ENCODE data around the gene GTSE1. TPM values are rescaled to one million over a fixed set of nuclear protein-coding genes. Genes with fewer than 3 reads are reported as not detected.

Gene GTSE1
- total and polyA plus RNA-seq, 5 experiments from 2014 or later, result 0.30 to 0.68 TPM; not detected in 3

DNA sequence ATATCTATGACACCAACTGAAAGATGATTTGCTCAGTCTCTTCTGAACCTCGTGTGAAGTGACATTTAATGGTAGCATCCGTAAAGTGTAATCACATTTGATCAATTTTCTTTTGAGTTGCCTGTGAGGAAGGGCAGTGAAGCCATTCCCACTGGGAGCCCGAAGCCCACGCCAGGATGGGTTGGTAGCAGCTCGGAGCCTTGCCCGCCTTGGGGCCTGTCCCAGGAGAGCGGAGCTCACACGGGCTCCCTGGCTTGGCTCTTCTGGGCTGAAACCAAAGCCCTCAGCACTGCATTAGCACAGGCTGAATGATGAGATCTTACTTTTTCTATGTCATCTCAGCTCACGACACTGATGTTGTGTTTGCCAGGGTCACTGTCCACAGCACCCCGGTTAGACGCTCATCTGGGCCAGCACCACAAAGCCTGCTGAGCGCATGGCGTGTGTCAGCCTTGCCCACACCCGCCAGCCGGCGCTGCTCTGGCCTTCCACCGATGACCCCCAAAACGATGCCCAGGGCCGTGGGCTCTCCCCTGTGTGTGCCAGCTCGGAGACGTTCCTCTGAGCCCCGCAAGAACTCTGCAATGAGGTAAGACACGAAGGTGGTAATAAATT, 29.5 kb downstream of the GTSE1 start:
- no peak for DNase-seq
- ATAC-seq, result no peak
- Mint-ChIP-seq H3K4me3 (no peak overlapping the region), H3K36me3 (no peaks in the 10 kb centered on the region), H3K27ac (peak overlapping the region in 1 of 10 donors; percentile 32), H3K4me1 (no peaks in the 10 kb centered on the region), H3K27me3 (no peaks in the 10 kb centered on the region), H3K9me3 (no peaks in the 10 kb centered on the region)
- POLR2A ChIA-PET, result no interaction called here

DNA sequence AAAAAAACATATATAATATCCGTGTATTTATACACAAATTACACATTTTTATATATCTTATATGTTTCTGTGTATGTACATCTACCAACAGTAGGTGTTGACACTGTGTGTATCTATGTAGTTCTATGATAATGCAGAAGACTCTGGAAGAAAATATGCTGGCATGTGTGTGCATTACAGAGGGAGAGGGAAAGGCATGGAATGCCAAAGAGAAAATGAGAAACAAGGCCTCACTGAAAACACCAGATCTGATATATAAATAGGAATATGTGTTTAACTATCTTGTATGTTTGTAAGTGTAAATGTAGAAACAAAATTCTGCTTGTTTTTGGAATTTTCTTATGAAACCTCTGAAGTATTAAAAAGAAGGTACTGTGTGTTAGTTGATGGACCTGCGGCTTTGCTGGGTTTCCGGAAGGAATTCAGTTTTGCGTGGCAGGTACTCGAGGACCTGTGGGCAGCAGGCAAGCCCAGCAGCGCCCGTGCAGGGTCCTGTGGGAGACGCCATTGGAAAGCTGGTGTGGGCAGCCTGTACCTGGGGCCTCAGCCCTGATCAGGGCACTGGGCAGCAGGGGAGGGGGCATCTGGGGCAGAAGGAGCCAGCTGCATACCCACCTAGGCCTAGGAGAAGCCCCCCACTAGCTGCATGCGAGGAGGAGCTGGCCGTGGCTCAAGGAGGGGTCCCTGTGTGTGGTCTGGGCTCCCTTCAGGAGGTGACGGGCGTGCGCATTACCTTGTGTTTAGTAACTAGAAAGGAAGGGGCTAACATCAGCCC, 31.2 kb downstream of the GTSE1 start:
- no peak overlapping the region for H3K4me3 Mint-ChIP-seq
- DNase-seq (no peak), ATAC-seq (no peak)
- no peaks in the 10 kb centered on the region for H3K4me1 Mint-ChIP-seq
- H3K27ac Mint-ChIP-seq, result no peak overlapping the region
- H3K36me3 Mint-ChIP-seq, result no peaks in the 10 kb centered on the region
- POLR2A ChIA-PET, result no interaction called here
- H3K9me3 Mint-ChIP-seq, result no peaks in the 10 kb centered on the region
- no peaks in the 10 kb centered on the region for H3K27me3 Mint-ChIP-seq

DNA sequence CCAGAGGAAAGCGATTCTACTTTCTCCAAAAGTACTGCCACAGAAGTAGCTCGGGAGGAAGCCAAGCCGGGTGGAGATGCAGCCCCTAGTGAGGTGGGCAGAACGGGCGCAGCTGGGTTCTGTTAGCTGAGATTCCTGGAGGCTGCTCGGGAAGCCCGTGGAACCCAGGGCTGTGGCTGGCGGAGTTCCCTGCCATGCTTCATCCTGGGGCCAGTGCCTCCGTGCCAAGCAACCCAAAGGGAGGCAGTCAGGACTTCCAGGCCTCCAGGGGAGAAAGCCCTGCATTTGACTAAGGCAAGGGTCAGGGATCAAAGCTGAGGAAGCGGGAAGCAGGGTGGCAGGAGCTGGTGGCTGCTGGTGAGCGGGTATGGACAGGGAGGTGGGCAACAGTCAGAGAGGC, 32.1 kb downstream of the GTSE1 start:
- Mint-ChIP-seq H3K9me3 (no peaks in the 10 kb centered on the region), H3K4me3 (no peak overlapping the region), H3K36me3 (no peaks in the 10 kb centered on the region), H3K4me1 (no peaks in the 10 kb centered on the region), H3K27me3 (no peaks in the 10 kb centered on the region), H3K27ac (no peak overlapping the region)
- no peak for ATAC-seq
- POLR2A ChIA-PET, result no interaction called here
- DNase-seq, result no peak

DNA sequence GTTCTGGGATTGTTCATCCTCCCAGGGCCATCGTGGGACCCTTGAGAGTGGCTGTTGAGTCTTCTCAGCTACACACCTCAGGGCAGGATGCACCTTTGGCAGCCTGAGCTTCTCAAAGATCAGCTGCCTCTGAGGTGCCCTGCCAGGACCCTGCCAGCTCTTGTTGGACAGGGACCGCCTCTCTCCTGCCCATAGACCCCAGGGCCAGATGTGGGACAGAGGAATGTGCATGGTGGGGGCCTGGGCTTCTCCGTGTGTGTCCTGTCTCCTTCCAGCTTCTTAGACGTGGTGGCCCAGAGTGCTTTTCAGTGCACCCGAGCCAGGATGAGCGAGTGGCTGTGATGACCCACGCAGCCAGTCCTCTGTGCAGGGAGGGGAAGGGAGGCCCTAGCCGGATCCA, 32.9 kb downstream of the GTSE1 start:
- no peak for ATAC-seq
- H3K9me3 Mint-ChIP-seq, result no peaks in the 10 kb centered on the region
- no peaks in the 10 kb centered on the region for H3K36me3 Mint-ChIP-seq
- H3K27me3 Mint-ChIP-seq, result no peaks in the 10 kb centered on the region
- no peak for DNase-seq
- H3K4me1 Mint-ChIP-seq, result peaks cover 0 to 5% (median 4%) of the 10 kb centered on the region in 4 donors
- POLR2A ChIA-PET, result interaction anchor here (0.5 kb wide), 1 partner anchor 177 kb away, joined by 4 read pairs; no protein-coding TSS in a partner anchor
- H3K4me3 Mint-ChIP-seq, result no peak overlapping the region
- H3K27ac Mint-ChIP-seq, result no peak overlapping the region

DNA sequence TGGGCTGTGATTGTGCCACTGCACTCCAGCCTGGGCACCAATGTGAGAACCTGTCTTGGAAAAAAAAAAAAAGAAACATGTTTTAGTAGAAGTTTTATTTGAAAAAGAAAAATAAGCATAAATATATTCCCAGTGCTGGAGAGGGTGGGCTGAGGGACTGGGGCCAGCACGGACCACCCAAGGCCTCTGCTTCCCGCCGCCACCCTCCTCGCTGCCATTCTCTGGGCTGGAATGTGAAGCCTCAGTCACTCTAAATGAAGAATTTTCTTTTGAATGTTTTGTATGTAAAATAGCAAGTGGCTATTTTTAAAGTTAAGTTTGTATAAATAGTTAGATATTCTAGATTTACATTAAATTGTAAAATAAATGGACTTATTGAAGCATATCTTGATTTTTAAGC, 33.8 kb downstream of the GTSE1 start:
- POLR2A ChIA-PET, result no interaction called here

DNA sequence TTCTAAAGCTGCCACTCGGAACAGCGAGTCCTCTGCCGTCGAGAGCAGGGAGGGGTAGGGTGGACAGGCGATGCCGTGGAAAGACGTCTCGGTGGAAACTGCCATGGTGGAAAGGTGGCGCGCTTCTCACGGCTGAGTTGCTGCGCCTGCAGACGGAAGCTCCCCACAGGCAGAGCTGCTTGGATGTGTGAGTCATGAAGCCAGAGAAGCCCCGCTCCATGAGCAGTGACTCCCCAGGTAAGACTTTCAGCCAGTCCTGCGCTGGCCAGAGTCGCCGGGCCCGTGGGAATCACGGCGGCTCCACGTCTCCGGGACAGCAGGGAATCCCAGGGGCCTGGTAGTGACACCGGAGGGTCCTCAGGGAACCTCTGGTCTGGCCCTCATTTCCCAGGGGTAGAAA, 34.8 kb downstream of the GTSE1 start:
- Mint-ChIP-seq H3K4me3 (no peak overlapping the region), H3K27ac (no peak overlapping the region), H3K9me3 (no peaks in the 10 kb centered on the region), H3K27me3 (no peaks in the 10 kb centered on the region), H3K4me1 (peaks cover 7 to 13% (median 10%) of the 10 kb centered on the region in 4 donors), H3K36me3 (no peaks in the 10 kb centered on the region)
- POLR2A ChIA-PET, result no interaction called here
- DNase-seq, result no peak
- ATAC-seq, result no peak

More for the DNA sequence above, 33.8 kb downstream of the GTSE1 start:
- Mint-ChIP-seq H3K27me3 (no peaks in the 10 kb centered on the region), H3K36me3 (no peaks in the 10 kb centered on the region), H3K4me3 (no peak overlapping the region), H3K4me1 (peaks cover 2 to 9% (median 6%) of the 10 kb centered on the region in 4 donors), H3K27ac (no peak overlapping the region), H3K9me3 (no peaks in the 10 kb centered on the region)
- ATAC-seq (no peak), DNase-seq (no peak)

DNA sequence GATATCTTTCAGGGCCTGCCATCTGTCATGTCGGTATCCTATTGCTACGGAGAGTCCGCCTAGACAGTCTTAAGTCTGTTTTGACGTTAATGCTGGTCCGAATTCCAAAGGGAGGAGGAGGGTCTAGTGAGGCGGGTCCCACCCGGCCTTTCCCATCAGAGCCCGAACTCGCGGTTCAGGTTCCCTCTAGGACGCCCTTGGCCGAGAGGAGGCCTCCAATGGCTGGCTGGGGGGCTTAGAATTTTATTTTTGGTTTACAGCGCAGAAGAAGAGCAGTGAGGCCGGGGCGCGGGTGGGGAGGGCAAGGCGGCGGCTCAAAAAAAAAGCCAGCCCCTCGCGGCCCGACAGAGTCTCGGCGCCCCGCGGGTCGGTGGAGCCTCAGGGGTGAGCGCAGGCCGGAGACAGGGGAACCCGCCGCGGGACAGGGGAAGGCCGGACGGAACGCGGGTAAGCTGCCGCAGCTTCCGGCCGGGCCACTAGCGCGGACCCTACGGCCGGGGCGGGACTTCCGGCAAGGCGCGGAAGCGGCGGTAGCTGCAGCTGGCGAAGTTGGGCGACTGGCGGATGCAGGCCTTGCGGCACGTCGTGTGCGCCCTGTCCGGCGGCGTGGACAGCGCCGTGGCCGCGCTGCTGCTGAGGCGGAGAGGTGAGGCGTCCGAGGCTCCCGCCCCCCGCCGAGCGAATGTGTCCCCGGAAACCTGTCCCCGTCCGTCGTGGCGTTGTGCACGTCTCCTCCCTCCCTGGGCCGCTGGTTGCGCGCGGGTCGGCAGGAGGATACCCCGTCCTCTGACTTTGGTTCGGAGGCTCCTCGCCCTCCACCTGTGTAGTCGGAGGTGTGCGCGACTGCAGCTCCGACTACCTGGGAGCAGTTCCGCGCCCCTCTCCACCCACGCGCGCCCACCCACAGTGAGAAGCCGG, 38.8 kb downstream of the GTSE1 start, which contains the start of gene TRMU:
TRMU (plus strand) TSS at position 514 of the 918 bp plus-strand sequence; CDS start at position 565, 51 bp downstream.
- peak within 1 kb of the TSS; percentile 89 to 97 (median 95) for H3K4me3 Mint-ChIP-seq
- H3K27me3 Mint-ChIP-seq, result no peaks in the 10 kb centered on the region
- DNase-seq (peak; percentile 39 to 72 (median 62)), ATAC-seq (peak; percentile 77 to 89)
- POLR2A ChIA-PET, result interaction anchor here (1.0 to 2.0 kb wide), 3 partner anchors 39 to 323 kb away, joined by 3 to 9 read pairs (median 4); no protein-coding TSS in a partner anchor
- no peaks in the 10 kb centered on the region for H3K9me3 Mint-ChIP-seq
- peaks cover 0 to 33% (median 9%) of the 10 kb centered on the region in 3 donors for H3K36me3 Mint-ChIP-seq
- H3K27ac Mint-ChIP-seq, result peak within 1 kb of the TSS; percentile 92 to 98 (median 94)
- peaks cover 24 to 44% (median 36%) of the 10 kb centered on the region in 4 donors for H3K4me1 Mint-ChIP-seq

DNA sequence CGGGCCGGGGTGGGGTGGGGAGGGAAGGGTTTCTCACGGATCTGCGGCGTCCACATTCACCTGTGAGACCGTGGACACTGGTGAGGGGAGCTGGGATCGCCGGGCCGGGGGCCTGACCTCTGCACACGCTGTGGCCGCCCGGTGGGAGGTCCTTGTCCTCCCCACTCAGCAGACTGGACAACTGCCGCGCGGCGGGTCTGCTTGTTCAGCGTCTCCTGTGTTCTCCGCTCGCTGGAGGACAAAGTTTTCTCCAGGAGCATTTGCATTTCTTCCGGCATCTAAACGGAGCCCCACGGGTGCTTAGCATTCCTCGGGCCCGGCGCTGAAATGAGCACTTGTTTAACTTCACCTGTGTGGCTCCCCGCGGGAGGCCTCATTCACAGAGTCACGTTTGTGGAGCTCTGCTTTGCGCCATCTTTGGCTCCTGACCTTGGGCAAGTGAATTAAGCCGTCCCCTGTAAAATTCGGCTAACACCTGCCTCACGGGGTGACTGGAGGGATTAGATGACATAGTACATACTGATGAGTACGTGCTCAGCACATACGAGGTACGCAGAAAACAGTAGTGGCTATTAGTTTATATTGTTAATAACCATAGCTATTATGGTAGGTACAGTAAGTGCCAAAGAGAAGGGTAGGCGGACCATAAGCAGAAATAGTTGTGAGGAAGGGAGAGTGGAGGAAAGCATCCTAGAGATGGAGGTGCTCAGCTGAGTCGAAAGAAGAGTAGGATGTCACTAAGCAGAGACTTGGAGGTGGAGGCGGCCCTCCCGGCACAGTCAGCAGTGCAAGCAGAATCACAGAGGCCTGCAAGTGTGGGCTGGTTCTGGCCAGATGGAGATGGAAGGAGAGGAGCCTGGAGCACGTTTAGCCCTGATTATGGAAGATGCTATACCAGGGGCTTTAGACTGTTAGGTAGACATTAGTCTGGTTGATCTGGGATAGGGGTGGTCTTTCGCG, 39.7 kb downstream of the GTSE1 start:
- Mint-ChIP-seq H3K27me3 (no peaks in the 10 kb centered on the region), H3K4me3 (peak overlapping the region; percentile 89 to 97 (median 95)), H3K4me1 (peaks cover 24 to 48% (median 39%) of the 10 kb centered on the region in 4 donors), H3K36me3 (peaks cover 0 to 39% (median 12%) of the 10 kb centered on the region in 3 donors), H3K27ac (peak overlapping the region; percentile 88 to 97 (median 93)), H3K9me3 (no peaks in the 10 kb centered on the region)
- DNase-seq (peak in 1 of 10 donors; percentile 3), ATAC-seq (peak; percentile 10 to 20)
- POLR2A ChIA-PET, result interaction anchor here (1.0 to 2.0 kb wide), 3 partner anchors 40 to 323 kb away, joined by 3 to 9 read pairs (median 4); no protein-coding TSS in a partner anchor

DNA sequence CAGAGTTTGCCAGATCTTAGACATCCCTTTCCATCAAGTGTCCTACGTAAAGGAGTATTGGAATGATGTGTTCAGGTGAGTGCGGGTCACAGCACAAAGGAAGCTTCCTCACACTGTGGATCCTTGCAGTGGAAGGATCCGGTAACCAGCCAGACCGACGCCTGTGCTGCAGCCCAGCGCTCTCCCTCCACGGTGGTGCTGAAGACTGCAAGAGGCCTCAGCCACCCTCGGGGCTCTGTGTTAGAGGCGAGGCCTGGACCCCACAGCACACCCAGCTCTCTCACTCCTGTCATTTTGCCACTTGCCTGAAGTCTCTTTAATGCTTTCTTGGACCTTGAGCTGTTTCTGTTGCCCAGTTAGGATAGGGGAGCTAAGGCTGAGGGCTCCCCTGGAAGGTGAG, 41.2 kb downstream of the GTSE1 start:
- Mint-ChIP-seq H3K27ac (peak overlapping the region in 9 of 10 donors; percentile 9 to 92 (median 32)), H3K9me3 (no peaks in the 10 kb centered on the region), H3K36me3 (peaks cover 0 to 53% (median 12%) of the 10 kb centered on the region in 3 donors), H3K4me3 (peak overlapping the region in 6 of 10 donors; percentile 5 to 96 (median 46)), H3K4me1 (peaks cover 24 to 52% (median 39%) of the 10 kb centered on the region in 4 donors), H3K27me3 (no peaks in the 10 kb centered on the region)
- POLR2A ChIA-PET, result no interaction called here
- ATAC-seq (no peak), DNase-seq (no peak)

DNA sequence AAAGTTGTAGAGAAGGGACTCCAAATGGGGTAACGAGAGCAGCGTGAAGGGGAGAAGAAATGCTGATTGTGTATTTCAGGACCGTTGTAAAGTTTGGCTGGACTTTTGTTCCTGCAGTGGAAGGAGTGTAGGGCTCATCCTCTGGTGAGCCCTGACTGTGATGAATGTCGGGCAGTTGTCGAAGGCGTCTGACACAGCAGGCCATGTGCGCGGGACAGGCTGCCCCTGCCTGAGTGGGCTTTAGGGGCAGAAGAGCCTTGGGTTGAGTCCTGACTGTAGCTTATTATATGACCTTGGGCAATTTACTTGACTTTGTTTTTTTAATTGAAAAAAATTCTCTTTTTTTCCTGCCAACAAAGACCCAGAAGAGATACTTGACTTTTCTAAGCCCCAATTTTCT, 42.0 kb downstream of the GTSE1 start:
- H3K4me3 Mint-ChIP-seq, result peak overlapping the region in 1 of 10 donors; percentile 16
- peak overlapping the region in 2 of 10 donors; percentile 67 to 74 for H3K27ac Mint-ChIP-seq
- peaks cover 0 to 61% (median 12%) of the 10 kb centered on the region in 3 donors for H3K36me3 Mint-ChIP-seq
- no peaks in the 10 kb centered on the region for H3K9me3 Mint-ChIP-seq
- ATAC-seq, result no peak
- POLR2A ChIA-PET, result interaction anchor here (0.6 kb wide), 1 partner anchor 266 kb away, joined by 3 read pairs; no protein-coding TSS in a partner anchor
- peaks cover 24 to 52% (median 39%) of the 10 kb centered on the region in 4 donors for H3K4me1 Mint-ChIP-seq
- DNase-seq, result no peak
- no peaks in the 10 kb centered on the region for H3K27me3 Mint-ChIP-seq

DNA sequence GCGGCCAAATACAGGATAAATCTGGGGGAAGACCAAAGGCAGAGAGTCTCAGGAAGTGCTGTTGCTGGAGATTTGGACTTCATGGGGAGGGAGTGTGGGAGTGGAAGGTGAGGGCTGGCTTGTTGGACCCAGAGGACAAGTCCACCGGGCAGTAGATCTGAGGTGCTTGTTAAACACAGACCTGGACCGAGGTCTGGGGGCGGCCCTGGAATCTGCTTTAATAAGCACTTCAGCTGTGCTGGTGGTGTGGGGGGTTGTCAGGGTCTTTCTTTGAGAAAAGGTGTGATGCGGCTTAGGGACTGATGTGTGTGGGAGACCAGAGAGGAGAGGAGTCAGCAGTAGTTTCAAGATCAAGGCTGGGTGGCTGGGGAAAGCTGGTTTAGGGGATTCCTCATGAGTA, 43.3 kb downstream of the GTSE1 start:
- Mint-ChIP-seq H3K27me3 (no peaks in the 10 kb centered on the region), H3K36me3 (peaks cover 0 to 74% (median 12%) of the 10 kb centered on the region in 3 donors), H3K4me3 (peak overlapping the region in 1 of 10 donors; percentile 38), H3K27ac (peak overlapping the region in 4 of 10 donors; percentile 13 to 40 (median 30)), H3K4me1 (peaks cover 26 to 53% (median 38%) of the 10 kb centered on the region in 4 donors), H3K9me3 (no peaks in the 10 kb centered on the region)
- ATAC-seq (no peak), DNase-seq (no peak)
- POLR2A ChIA-PET, result no interaction called here
